Caco-2 (cell line): ENCODE data around the gene ABHD6. TPM values are rescaled to one million over a fixed set of nuclear protein-coding genes. Genes with fewer than 3 reads are reported as not detected.

Experiments used
- BruUV-seq: library from RNA; stranded (reverse); fragments of 400-500 nt; replicated peaks from 2 replicates; lab custom pipeline; 2021; lab: Mats Ljungman, UMichigan
- CTCF ChIA-PET: fragments of 300-600 bp; sonication (Branson Sonifier 250); formaldehyde crosslinking; loops from one replicate; lab custom pipeline; 2022; ENCODE audit warnings: antibody characterized with exemption; lab: Charles Lee
- POLR2A ChIA-PET: fragments of 300-600 bp; sonication (Branson Sonifier 250); formaldehyde crosslinking; loops from one replicate; lab custom pipeline; 2022; ENCODE audit warnings: antibody characterized with exemption; lab: Charles Lee
- DNase-seq, 2 experiments: peaks; one replicate each; pipeline versions ENCODE4 v3.0.0 to v3.0.0-alpha.2; 2020 to 2022
- H3K27me3 ChIP-seq: replicated peaks from 2 replicates; pipeline ENCODE4 v1.6.0; 2011; ENCODE audit warnings: low read length; ENCODE audit not compliant: control insufficient read depth, insufficient read depth
- H3K36me3 ChIP-seq: 2 replicates; pipeline ENCODE4 v1.5.1; 2011; ENCODE audit warnings: low read length; ENCODE audit not compliant: control insufficient read depth, insufficient read depth
- H3K4me1 ChIP-seq: fragments of 250-450 bp; sonication (Bioruptor Pico); 2 replicates; pipeline ENCODE4 v1.5.1; 2020; ENCODE audit warnings: mild to moderate bottlenecking
- H3K4me3 ChIP-seq: 2 replicates; pipeline ENCODE4 v1.5.1; 2011; ENCODE audit warnings: low read depth, mild to moderate bottlenecking, control low read depth, low read length
- H3K9me3 ChIP-seq: fragments of 250-450 bp; sonication (Bioruptor Pico); 2 replicates; pipeline ENCODE4 v1.5.1; 2020; ENCODE audit warnings: mild to moderate bottlenecking, moderate library complexity
- H3K27ac Mint-ChIP-seq: one replicate; pipeline ENCODE4 v1.8.0; 2022; ENCODE audit warnings: mixed read lengths; ENCODE audit not compliant: unreplicated experiment
- H3K27me3 Mint-ChIP-seq: one replicate; pipeline ENCODE4 v1.8.0; 2022; ENCODE audit warnings: mixed read lengths; ENCODE audit not compliant: insufficient read depth, unreplicated experiment
- H3K36me3 Mint-ChIP-seq: one replicate; pipeline ENCODE4 v1.8.0; 2022; ENCODE audit warnings: mild to moderate bottlenecking, mixed read lengths; ENCODE audit not compliant: insufficient read depth, unreplicated experiment
- H3K4me1 Mint-ChIP-seq: one replicate; pipeline ENCODE4 v1.8.0; 2022; ENCODE audit warnings: low read depth, mixed read lengths; ENCODE audit not compliant: unreplicated experiment
- H3K4me3 Mint-ChIP-seq: one replicate; pipeline ENCODE4 v1.8.0; 2022; ENCODE audit warnings: mild to moderate bottlenecking, moderate library complexity, mixed read lengths; ENCODE audit not compliant: unreplicated experiment
- H3K9me3 Mint-ChIP-seq: one replicate; pipeline ENCODE4 v1.8.0; 2022; ENCODE audit warnings: mixed read lengths; ENCODE audit not compliant: unreplicated experiment
- intact Hi-C: fragments of 100-400 bp; cut with micrococcal nuclease; formaldehyde crosslinking; loops from one replicate; pipeline ENCODE4 v1.10.0; 2022; ENCODE audit not compliant: unreplicated experiment
- total RNA-seq: library from RNA; stranded (reverse); gene quantifications from 2 replicates; pipeline ENCODE4 v1.2.3, GENCODE V29; 2022
- TF ChIP-seq, protein P1 (sequence below), 2 experiments: fragments of 200-600 bp in 1 of 2; IDR thresholded peaks; 1 replicate in 1 of 2; 2 replicates in 1 of 2; pipeline versions ENCODE4 v1.5.1 to v1.8.0; 2011 to 2022; ENCODE audit warnings: antibody characterized with exemption in 1 of 2, control low read depth in 1 of 2, inconsistent platforms in 1 of 2, low read depth in 1 of 2, low read length in 1 of 2, mild to moderate bottlenecking in 1 of 2, moderate library complexity in 1 of 2; ENCODE audit not compliant: insufficient read depth in 1 of 2, severe bottlenecking in 1 of 2, unreplicated experiment in 1 of 2

Gene ABHD6
- total RNA-seq, 1 experiment from 2014 or later: 16.1 TPM

DNA sequence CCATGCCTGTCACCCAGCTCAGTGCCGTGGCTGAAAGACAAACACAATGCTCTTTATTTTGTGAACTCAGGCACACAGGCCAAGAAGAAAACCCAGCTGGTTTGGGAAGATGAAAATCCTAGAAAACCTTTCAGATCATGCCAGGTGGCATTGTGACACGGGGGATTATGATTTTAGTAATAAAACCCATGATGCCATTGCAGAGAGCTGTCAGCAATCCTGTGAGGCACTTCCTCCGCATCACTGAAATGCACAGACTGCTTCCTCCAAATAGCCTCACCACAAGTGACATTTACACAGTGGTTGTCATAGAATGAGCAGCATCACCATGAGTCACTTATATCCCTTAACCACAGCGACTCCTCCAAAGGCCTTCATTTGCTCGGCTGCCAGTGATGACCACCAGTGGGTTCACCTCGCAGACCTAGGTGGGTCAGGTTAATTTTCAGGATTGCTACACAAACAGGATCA is 22.7 kb downstream of the ABHD6 start:
- BruUV-seq: no TSS peak
- H3K4me1 Mint-ChIP-seq: no peaks in the 10 kb centered on the region
- TF ChIP-seq, protein P1, sequence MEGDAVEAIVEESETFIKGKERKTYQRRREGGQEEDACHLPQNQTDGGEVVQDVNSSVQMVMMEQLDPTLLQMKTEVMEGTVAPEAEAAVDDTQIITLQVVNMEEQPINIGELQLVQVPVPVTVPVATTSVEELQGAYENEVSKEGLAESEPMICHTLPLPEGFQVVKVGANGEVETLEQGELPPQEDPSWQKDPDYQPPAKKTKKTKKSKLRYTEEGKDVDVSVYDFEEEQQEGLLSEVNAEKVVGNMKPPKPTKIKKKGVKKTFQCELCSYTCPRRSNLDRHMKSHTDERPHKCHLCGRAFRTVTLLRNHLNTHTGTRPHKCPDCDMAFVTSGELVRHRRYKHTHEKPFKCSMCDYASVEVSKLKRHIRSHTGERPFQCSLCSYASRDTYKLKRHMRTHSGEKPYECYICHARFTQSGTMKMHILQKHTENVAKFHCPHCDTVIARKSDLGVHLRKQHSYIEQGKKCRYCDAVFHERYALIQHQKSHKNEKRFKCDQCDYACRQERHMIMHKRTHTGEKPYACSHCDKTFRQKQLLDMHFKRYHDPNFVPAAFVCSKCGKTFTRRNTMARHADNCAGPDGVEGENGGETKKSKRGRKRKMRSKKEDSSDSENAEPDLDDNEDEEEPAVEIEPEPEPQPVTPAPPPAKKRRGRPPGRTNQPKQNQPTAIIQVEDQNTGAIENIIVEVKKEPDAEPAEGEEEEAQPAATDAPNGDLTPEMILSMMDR (IDR thresholded peaks at IDR 0.05; ENCODE audit: insufficient read depth in 1 of 2, low read depth in 1 of 2, low read length in 1 of 2, severe bottlenecking in 1 of 2, unreplicated experiment in 1 of 2): no peak
- H3K4me3 Mint-ChIP-seq: no peak overlapping the region
- H3K27me3 Mint-ChIP-seq: no peaks in the 10 kb centered on the region
- H3K36me3 Mint-ChIP-seq: no peaks in the 10 kb centered on the region
- Histone ChIP-seq H3K36me3 (no peaks in the 10 kb centered on the region), H3K4me1 (no peaks in the 10 kb centered on the region), H3K9me3 (no peaks in the 10 kb centered on the region), H3K4me3 (no peak overlapping the region), H3K27me3 (no peaks in the 10 kb centered on the region)
- ChIA-PET CTCF (no interaction called here), POLR2A (no interaction called here)
- intact Hi-C loops: no loop called here
- H3K27ac Mint-ChIP-seq: no peak overlapping the region
- no peaks in the 10 kb centered on the region for H3K9me3 Mint-ChIP-seq
- DNase-seq: no peak

DNA sequence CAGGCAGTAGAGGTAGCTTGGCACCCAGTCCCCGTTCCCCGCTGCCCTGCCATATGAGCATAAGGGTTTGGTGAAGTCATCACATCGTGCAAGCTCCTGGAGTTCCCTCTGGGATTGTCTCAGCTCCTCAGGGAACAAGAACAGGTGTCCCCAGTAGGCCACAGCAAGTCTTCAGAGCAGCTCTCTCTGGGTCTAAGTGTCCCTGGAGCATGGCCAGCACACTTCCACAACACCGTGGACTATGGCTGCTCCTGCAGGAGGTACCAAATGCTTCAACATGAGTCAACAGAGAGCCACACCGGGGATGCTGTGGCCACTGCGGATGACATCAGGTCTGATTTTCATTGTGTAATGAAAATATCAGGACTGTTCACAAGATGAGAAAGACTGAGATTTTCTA is 23.1 kb downstream of the ABHD6 start:
- no peak overlapping the region for H3K27ac Mint-ChIP-seq
- BruUV-seq: no TSS peak
- H3K36me3 ChIP-seq: no peaks in the 10 kb centered on the region
- intact Hi-C loops: no loop called here
- no peaks in the 10 kb centered on the region for H3K4me1 Mint-ChIP-seq
- no peak overlapping the region for H3K4me3 ChIP-seq
- ChIA-PET POLR2A (no interaction called here), CTCF (no interaction called here)
- H3K9me3 Mint-ChIP-seq: no peaks in the 10 kb centered on the region
- no peaks in the 10 kb centered on the region for H3K36me3 Mint-ChIP-seq
- TF ChIP-seq, protein P1 (IDR thresholded peaks at IDR 0.05; ENCODE audit: insufficient read depth in 1 of 2, low read depth in 1 of 2, low read length in 1 of 2, severe bottlenecking in 1 of 2, unreplicated experiment in 1 of 2): no peak
- no peaks in the 10 kb centered on the region for H3K27me3 ChIP-seq
- DNase-seq: no peak
- H3K27me3 Mint-ChIP-seq: no peaks in the 10 kb centered on the region
- H3K4me3 Mint-ChIP-seq: no peak overlapping the region
- no peaks in the 10 kb centered on the region for H3K4me1 ChIP-seq
- no peaks in the 10 kb centered on the region for H3K9me3 ChIP-seq

DNA sequence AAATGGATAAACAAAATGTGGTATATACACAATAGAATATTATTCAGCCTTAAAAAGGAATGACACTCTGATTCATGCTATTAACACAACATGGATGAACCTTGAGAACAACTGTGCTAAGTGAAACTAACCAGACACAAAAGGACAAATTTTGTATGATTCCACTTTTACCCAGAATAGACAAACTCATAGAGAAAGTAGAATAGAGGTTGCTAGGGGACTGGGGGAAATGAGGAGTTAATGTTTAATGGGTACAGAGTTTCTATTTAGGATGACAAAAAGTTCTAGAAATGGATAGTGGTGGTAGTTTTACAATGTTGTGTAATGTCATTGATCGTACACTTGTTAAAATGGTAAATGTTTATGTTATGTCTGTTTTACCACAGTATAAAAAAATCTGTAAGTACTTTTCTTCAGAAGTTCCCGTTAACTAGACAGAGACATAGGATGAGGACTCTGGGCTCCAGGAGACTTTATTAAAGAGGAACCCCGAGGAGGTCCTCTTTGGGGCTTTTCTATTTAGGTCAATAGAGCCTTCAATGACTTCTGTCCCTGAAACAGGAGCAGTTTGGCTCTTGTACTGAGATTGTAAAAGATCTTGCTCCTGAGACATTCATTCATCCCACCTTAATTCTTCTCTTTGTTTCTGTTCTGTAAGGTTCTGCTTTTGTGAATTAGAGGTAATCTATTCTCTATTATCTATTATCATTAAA is 24.5 kb downstream of the ABHD6 start:
- Mint-ChIP-seq H3K4me3 (no peak overlapping the region), H3K27ac (no peak overlapping the region), H3K4me1 (no peaks in the 10 kb centered on the region), H3K9me3 (no peaks in the 10 kb centered on the region), H3K36me3 (no peaks in the 10 kb centered on the region), H3K27me3 (no peaks in the 10 kb centered on the region)
- DNase-seq: no peak
- POLR2A ChIA-PET: no interaction called here
- Histone ChIP-seq H3K36me3 (peaks cover 1% of the 10 kb centered on the region; the same call in 1 of the 2 replicates), H3K4me3 (no peak overlapping the region), H3K27me3 (no peaks in the 10 kb centered on the region), H3K4me1 (no peaks in the 10 kb centered on the region), H3K9me3 (no peaks in the 10 kb centered on the region)
- BruUV-seq: no TSS peak
- intact Hi-C loops: no loop called here
- TF ChIP-seq, protein P1 (IDR thresholded peaks at IDR 0.05; ENCODE audit: insufficient read depth in 1 of 2, low read depth in 1 of 2, low read length in 1 of 2, severe bottlenecking in 1 of 2, unreplicated experiment in 1 of 2): no peak
- CTCF ChIA-PET: no interaction called here
